Measurements from ENCODE around the gene GDE1.
A peak's percentile ranks its signal among the peaks of the same experiment; 100 is the strongest.

Gene GDE1, protein sequence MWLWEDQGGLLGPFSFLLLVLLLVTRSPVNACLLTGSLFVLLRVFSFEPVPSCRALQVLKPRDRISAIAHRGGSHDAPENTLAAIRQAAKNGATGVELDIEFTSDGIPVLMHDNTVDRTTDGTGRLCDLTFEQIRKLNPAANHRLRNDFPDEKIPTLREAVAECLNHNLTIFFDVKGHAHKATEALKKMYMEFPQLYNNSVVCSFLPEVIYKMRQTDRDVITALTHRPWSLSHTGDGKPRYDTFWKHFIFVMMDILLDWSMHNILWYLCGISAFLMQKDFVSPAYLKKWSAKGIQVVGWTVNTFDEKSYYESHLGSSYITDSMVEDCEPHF

DNA sequence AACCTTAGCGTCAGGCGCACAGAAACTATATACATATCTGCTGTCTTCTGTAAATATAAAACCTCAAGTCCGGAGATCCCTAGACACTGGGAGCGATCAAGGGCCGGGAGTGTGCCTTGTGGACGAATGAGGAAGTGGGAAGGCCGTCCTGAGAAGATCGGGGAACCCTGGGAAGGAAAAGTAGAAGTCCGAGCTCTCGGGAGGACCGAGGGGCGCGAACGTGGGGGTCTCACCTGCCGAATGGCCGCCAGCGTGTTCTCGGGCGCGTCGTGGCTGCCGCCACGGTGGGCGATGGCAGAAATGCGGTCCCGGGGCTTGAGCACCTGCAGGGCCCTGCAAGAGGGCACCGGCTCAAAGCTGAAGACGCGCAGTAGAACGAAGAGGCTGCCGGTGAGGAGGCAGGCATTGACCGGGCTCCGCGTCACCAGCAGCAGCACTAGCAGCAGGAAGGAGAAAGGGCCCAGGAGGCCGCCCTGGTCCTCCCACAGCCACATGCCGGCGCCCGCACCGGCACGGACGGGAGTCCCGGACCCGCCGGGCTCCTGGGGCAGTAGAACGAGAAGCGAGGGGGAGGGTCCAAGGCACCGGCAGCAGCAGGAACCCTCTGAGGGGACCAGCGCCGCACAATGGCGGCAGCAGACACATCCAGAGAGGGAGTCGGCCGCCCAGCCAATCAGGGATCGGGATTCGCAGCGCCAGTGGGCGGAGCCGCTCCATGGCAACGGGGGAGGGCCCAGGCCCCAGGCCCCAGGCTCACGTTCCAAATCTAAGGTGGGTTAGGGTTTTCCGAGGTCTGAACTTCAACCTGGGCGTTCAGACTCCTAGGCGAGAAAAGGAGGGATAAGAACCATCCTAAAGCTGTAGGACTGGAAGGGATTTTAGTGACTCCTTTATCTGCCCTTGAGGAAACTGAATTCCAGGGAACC, at the start of gene GDE1:
Gene GDE1 (minus strand): TSS at position 628 of the 926 bp plus-strand sequence. CDS start 134 bp downstream, at position 494.
- peak; percentile 77 for DNase-seq (ENCODE audit: low read depth)

DNA sequence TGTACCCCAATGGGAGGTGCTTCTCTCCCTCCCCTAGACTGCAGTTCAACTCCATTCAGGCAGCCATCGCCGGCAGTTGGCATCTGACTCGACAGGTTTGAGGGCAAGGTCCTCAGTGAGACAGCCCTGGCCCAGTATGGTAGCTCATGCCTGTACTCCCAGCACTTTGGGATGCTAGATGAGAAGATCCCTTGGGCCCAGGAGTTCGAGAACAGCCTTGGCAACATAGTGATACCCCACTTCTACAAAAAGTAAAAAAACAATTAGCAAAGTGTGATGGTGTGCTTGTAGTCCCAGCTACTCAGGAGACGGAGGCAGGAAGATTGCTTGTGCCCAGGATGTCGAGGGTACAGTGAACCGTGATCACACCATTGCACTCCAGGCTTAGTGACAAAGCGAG, 45.7 kb upstream of the GDE1 start:
- DNase-seq (ENCODE audit: low read depth) = no peak

DNA sequence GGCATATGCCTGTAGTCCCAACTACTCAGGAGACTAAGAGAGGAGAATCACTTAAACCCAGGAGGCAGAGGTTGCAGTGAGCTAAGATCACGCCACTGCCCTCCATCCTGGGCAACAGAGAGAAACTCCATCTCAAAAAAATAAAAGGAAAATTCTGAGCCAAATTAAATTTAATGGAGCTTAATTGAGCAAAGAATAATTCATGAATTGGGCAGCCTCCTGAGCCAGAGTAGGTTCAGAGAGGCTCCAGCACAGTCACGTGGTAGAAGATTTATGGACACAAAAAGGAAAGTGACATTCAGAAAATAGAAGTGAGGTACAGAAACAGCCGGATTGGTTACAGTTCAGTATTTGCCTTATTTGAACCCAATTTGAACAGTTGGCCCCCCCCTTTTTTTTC, 44.5 kb upstream of the GDE1 start:
- DNase-seq (ENCODE audit: low read depth) = no peak

DNA sequence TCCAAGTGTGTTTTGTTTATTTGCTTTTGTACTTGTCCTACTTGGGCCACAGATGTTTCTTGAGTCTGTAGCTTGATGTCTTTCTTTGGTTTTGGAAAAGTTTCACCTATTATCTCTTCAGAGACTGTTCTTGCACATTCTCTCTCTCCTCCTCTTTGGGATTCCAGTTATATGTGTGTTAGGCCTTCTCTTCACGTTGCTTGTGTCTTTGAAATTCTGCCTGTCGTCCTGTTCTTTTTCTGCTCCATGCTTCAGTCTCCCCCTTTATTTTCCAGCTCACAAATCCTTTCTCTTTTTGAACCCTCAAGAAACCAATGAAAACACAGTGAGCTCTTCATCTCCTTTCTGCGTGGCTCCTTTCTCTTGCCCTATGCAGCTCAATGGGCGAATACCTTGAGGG, 41.5 kb upstream of the GDE1 start:
- no peak for DNase-seq (ENCODE audit: low read depth)

DNA sequence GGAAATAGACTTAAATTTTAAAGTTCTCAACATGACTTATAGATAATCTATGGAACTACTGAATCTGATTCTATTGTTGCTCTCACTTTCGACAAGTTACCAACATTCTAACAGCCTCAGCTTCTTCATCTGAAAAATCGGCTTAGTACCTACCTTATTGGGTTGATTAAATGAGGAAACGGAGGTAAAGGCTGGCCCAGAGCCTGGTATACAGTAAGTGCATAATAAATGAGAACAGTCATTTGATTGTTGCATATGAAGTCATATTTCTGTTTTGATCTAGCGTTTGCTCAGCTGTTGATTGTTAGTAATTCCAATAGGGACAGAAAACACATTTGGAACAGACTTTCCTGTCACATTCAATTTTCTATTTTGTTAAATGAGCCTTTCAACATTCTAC, 38.2 kb upstream of the GDE1 start:
- DNase-seq (ENCODE audit: low read depth) = no peak

DNA sequence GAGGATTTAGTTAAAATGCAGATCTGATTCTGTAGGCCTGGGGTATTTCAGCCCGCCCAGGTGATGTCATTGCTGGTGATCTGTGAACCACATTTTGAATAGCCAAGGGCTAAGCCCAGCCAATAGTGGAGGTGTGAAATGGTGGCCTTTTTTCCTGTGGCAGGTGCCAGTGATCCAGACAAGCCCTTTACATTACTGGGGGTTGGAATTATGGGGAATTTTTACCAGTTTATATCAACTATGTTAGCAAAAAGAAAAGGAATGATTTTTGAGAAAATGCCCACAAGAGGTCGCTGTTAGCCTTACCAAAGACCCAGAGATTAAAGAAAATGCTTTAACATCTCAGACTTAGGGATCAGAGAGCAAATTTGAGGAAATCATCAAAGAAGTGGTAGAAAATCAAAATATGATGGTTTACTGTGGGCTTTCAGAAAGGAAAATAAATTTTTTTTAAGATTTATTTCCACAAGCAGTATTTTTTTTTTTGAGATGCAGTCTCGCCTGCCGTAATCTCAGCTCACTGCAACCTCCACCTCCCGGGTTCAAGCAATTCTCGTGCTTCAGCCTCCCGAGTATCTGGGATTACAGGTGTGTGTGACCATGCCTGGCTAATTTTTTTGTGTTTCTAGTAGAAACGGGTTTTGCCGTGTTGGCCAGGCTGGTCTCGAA, 37.5 kb upstream of the GDE1 start:
- DNase-seq (ENCODE audit: low read depth) = peak; percentile 62

DNA sequence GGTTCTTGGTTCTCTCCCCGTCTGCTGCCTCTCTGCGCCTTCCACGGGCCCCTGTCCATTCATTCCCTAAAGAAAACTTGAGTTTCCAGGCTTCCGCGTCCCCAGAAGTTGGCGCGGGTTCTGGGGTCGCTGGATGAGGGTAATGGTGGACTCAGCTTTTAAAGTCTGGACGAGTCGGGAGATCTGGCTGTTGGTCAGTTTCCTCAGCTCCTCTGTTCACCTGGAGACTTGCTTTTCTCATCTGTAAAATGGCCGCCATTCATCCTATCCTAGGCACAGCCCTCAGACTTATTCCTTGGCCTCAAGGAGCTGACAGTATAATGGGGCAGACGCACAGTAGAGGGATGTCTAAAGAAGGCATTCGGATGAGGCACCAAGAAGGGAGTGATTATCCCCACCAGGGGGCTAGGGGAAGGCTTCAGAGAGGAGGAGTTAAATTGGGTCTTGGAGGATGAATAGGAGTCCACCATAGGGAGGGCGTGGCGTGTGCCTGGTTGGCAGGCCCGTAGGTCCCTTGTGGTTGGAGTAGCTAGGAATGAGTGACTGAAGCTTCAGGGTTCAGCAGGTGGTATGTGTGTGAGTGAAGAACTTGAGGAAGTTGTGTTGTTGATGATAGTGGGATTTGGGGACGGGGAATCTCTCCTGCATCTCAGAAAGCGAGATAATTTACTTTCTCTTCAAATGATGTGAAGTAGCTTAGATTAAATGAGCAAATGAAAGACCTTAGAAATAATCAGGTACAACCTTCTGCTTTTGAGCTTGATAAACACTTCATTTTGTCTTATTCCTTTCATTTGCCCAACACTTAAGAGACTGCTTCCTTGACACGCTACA, 34.3 kb upstream of the GDE1 start:
- peak; percentile 36 for DNase-seq (ENCODE audit: low read depth)

DNA sequence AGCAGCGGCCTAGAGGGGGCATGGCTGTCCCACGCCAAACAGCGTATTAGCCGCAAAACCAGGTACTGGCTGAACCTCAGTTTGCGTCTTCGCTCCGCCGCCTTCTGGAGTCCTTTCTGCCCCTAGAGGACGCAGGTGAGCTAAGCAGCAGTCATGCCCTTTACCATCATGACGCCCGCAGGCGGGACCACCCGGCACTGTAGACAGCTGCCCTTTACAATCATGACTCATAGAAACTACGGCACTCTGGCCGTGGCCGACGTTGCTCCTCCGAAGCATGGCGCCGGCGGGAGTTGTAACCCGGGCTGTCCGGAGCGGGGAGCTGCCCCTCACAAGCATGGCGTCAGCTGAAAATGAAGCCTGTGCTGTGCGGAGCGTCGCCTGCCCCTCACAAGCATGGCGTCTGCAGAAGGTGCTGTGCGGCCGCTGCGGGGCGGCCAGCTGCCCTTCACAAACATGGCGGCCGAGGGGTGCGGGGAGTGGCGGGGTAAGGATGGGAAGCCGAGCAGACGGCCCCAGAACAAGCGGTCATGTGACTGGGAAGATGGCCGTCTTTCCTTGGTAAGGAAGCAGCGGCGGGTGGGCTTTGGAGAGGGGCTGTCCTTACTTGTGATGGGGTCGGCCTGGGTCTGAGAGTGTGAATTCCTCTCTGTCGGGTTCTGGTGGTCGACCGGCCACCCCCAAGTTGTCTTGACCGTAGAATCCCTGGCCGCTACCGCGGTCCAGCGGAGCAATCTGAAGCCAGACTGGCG, 33.5 kb upstream of the GDE1 start, which contains the start of gene VPS35L:
Gene VPS35L (plus strand): TSS at position 518 of the 752 bp plus-strand sequence. CDS start 27 bp downstream, at position 545.
- peak; percentile 98 for DNase-seq (ENCODE audit: low read depth)

DNA sequence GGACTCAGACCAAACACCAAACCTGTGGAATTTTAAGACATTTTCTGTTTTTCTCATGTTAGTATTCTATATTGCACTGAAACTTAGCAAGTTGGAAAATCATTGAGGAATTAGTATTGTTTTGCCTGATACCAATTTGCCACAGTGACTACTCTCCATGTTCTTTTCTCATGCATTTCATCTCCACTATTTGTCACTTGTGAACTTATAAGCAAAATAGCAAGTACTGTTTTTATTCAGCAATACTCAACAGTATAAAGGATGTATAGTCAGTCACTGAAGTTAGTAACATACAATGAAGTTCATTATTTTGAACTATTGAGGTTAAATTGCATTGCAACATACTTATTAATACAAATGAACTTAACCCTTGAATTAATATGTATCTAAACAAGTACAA, 27.8 kb upstream of the GDE1 start:
- DNase-seq (ENCODE audit: low read depth) = no peak

DNA sequence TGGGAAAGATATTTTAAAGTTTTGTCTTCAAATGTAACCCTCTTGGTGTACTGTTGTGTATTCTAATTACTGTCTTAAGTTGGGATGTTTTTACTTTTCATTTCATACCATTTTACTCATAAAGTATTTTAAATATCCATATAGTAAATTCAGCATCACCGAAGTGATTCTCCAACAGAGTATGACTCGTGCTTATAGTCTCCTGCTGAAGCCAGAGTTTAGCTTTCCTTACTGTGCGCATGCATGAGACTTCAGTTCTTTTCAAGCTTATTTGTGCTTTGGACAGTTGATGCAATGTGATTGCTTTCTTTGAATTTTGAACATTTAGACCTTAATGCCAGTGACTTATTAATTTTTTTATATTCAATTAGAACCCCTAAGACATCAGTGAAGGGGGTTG, 26.2 kb upstream of the GDE1 start:
- DNase-seq (ENCODE audit: low read depth) = no peak

DNA sequence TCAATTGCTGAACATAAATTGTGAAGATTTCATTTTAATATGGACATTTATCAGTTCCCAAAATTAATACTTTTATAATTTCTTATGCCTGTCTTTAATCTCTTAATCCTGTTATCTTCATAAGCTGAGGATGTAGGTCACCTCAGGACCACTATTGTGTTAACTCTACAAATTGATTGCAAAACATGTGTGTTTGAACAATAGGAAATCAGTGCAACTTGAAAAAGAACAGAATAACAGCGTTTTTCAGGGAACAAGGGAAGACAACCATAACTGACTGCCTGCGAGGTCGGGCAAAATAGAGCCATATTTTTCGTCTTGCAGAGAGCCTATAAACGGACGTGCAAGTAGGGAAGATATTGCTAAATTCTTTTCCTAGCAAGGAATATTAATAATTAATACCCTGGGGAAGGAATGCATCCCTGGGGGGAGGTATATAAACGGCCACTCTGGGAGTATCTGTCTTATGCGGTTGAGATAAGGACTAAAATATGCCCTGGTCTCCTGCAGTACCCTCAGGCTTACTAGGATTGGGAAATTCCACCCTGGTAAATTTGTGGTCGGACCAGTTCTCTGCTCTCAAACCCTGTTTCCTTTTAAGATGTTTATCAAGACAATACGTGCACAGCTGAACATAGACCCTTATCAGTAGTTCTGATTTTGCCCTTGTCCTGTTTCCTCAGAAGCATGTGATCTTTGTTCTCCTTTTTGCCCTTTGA, 21.5 kb upstream of the GDE1 start:
- peak; percentile 7 for DNase-seq (ENCODE audit: low read depth)

DNA sequence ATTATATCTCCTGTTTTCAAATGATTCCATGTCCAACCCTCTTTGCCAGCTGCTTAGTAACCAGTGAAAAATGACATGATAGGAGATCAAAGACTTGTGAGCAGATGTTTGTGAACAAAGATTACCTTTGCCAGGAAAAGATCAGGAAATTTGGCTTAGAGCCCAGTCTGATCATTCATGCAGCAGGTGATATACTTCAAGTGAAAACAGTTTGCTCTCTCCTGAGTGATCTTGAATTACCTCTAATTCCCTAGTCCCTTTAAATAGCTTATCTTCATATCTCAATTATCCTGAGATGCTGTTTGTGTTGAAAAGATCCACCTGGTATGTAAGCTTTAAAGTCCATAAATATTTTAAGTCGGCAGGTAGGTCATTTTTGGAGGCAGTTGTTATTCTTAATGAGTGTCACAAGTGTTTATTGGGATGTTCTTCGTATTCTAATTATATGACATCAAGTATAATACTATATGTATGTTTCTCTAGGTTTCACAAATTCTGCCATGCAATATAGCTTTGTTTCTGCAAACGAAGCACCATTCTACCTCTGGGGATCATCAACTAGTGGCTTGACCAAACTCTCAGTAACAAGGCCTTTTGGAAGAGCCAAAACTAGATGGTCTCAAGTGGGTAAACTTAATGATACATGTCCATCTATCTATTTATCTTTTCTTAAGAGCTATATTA, 20.4 kb upstream of the GDE1 start:
- no peak for DNase-seq (ENCODE audit: low read depth)

DNA sequence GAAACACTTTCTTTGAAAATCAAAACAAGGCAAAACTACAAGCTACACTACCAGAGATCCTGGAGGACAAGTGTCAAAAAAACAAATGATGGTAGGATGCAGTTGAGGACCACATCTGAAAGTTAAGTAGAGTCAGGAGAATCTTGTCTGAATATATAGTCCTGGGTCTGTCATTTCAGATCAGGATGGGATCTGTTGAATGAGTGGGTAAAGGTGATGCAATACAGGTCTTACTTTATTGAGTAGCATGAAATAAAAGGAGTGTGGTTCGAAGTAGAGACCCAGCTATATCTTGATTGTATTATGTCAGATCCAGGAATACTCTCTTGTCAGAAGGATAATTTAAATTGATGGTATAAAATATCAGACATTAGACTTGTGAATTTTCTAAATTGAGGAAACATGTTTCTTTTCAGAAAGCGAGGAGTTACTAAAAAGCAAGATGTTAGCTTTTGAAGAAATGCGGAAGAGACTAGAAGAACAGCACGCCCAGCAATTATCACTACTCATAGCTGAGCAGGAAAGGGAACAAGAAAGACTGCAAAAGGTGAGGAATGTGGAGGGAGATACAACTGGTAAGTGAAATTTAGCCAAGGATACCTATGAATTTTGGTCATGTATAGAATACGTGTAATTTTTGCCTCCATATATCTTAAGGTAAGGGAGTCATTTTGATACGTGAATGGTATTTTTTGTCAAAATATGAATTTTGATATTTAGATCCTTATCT, 18.5 kb upstream of the GDE1 start:
- no peak for DNase-seq (ENCODE audit: low read depth)

DNA sequence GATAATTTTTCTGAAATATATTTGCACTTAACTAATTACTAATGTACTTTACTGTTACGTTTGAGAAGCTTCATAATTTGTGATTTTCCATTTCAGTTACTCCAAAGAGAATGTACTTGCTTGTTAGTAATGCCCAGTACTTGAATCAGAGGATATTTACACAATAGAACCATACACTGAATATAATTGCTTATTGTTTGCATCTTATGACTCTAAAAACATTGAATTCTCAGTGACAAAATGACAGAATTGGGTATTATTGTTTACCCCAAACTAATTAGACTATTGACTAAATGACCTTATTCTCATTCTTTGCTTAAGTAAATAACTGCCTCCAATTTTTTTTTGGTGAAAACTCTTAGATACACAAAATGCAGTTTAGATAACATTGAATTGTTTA, 10.7 kb upstream of the GDE1 start:
- no peak for DNase-seq (ENCODE audit: low read depth)

DNA sequence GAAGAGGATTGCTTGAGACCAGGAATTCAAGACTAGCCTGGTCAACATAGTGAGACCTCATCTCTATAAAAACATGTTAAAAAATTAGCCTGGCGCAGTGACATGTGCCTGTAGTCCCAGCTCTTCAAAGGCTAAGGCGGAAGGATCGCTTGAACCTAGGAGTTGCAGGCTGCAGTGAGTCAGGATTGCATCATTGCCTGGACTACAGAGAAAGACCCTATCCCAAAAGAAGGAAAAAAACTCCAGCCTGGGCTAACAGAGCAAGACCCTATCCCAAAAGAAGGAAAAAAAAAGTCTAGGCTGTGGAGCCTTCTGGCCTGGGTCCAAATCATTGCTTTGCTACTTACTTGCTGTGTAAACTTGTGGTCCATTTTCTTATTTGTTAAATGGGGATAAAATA, 6.8 kb upstream of the GDE1 start:
- DNase-seq (ENCODE audit: low read depth) = no peak

DNA sequence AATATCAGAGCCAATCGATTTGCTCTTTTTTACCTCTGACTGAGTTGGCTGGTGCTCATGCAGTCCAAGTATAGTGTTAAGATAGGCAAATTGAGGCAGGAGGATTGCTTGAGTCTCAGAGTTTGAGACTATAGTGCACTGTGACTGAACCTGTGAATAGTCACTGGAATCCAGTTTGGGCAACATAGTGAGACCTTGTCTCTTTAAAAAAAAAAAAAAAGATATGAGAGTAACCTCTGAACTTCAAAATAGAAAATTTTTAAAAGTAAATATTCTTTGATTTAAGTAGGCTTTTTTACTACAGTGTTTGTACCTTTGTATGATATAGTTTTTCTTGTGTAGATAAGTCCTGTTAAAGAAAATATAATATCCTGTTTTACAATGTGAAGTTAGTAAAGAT, 5.3 kb upstream of the GDE1 start:
- DNase-seq (ENCODE audit: low read depth) = no peak

DNA sequence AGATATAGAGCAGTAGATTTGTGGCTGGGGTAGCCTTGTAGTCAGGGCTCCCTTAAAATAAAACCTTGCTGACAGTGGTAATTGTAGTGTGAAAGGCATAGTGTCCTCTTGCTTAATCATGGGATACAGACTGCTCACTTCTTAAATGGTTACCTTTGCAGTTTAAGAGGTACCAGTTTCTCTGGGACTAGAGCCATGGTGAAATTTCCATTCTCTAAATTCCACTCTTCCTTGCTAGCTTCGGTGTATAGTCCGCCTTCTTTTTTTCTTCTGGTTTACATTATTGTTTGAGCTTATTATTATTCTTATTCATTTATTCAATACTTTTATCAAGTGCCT, 3.5 kb upstream of the GDE1 start:
- DNase-seq (ENCODE audit: low read depth) = no peak

DNA sequence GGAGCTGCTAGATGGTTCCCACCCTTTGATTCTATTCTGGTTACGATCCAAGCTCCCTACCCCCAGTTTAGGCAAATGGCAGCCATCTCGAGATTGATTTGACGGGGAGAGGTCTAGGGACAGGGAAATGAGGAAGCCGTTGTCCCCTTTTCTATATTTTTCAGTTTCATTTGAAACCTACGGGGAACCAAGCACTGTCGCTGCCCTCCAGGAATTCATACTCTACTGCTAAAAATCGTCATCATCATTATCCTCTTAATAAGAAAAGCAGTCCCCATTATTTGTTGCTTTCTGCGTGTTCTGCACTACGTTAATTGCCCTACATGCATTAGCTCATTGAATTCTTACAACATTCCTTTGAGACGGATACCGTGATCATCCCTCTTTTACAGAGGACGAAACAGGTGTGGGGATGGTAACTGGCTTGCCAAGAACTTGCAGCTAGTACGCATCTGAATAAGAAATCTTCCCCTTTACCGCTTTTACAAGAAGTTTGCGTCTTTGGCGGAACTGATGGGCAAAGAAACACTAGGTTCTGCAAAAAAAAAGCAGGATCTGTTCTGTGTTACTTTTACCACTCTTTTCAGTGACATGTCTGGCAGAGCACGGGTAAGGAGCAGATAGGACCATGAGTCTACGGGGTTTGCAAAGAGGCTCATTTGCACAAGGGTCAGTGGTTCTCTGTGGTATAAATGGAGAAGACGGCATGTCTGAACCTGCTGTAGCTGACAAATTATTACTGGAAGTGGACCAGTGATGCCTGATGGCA, 2.9 kb upstream of the GDE1 start:
- DNase-seq (ENCODE audit: low read depth) = no peak

DNA sequence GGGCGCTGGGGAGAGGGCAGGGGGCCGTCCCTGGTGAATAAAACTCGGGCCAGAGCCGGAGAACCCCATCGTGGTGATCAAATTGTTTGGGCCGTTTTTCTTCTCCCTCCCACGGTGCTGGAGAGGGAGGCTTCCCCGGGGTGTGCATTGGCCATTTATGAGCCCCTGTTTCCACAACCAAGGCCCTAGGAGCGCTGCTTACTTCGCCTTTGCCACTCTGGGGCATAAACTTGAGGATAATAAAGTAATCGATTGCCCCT, 2.4 kb upstream of the GDE1 start:
- DNase-seq (ENCODE audit: low read depth) = no peak

Data from amniotic epithelial cell (primary cell).